ENCODE measurements around the gene LPIN2.
A peak's percentile ranks its signal among the peaks of the same experiment; 100 is the strongest.

Gene LPIN2

DNA sequence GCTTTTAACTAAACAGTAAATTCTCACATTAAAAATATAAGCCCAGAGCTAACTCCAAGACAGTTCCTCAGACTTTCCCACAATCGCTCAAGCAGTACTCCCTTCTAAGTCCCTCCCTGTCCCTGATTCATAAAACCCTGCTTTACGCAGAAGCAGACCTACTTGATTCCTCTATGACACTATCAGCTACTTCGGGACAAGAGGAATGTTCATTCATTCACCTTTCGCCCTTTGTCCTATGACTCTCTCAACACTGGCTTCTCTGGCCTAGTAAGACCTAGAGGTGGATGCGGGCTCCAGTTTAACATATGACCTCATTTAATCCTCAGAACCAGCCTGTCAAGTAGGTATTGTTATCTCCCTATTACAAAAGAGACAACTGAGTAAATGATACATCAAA lies 10.2 kb downstream of the LPIN2 start:
- H3K4me3 ChIP-seq (ENCODE audit: low read depth, low read length), result no peak overlapping the region
- TF ChIP-seq, protein P1, sequence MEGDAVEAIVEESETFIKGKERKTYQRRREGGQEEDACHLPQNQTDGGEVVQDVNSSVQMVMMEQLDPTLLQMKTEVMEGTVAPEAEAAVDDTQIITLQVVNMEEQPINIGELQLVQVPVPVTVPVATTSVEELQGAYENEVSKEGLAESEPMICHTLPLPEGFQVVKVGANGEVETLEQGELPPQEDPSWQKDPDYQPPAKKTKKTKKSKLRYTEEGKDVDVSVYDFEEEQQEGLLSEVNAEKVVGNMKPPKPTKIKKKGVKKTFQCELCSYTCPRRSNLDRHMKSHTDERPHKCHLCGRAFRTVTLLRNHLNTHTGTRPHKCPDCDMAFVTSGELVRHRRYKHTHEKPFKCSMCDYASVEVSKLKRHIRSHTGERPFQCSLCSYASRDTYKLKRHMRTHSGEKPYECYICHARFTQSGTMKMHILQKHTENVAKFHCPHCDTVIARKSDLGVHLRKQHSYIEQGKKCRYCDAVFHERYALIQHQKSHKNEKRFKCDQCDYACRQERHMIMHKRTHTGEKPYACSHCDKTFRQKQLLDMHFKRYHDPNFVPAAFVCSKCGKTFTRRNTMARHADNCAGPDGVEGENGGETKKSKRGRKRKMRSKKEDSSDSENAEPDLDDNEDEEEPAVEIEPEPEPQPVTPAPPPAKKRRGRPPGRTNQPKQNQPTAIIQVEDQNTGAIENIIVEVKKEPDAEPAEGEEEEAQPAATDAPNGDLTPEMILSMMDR (IDR thresholded peaks at IDR 0.05; ENCODE audit: low read depth, low read length, missing control alignments), result no peak
- no peak for DNase-seq (ENCODE audit: low read depth)

- H3K4me3 ChIP-seq (ENCODE audit: low read depth, low read length), result no peak overlapping the region
- no peak for DNase-seq (ENCODE audit: low read depth)
- TF ChIP-seq, protein P1 (IDR thresholded peaks at IDR 0.05; ENCODE audit: low read depth, low read length, missing control alignments), result no peak
These were observed 14.3 kb downstream of the LPIN2 start for GRCh38 chr18:2998644-2999043.

DNA sequence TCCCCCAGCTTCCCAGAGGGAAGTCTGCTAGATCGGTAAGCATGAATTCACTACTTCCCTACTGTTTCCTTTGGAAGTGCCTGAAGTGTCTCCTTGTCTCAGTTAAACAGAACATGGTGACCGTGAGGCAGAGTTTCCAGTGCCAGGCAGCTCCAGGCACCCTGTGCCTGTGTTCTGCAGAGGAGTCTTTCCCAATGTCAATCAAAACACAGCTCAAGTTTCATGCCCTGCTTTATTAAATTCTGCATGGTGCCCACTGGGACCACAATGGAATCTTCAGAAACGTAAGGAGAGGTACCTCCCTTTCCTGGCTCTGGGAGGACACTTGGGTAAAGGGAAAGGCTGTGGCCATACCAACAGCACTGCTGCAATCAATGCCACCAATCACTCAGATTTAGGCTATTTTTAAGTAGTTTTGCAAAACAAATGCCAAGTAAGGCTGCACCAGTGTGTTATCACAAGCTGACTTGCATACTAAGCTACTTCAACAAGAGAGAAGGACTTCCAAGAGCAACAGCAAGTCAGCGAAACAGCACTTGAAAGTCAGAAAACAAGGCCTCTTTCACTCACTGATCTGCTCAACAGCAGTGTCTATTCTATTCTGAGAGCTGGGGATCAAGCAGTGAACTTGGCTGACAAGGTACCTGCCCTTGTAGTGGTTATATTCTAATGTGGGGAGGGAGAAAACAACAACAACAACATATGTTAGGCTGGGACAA lies 14.9 kb downstream of the LPIN2 start:
- DNase-seq (ENCODE audit: low read depth), result no peak
- TF ChIP-seq, protein P1 (IDR thresholded peaks at IDR 0.05; ENCODE audit: low read depth, low read length, missing control alignments), result no peak
- no peak overlapping the region; the same call in 1 of the 2 replicates for H3K4me3 ChIP-seq (ENCODE audit: low read depth, low read length)

DNA sequence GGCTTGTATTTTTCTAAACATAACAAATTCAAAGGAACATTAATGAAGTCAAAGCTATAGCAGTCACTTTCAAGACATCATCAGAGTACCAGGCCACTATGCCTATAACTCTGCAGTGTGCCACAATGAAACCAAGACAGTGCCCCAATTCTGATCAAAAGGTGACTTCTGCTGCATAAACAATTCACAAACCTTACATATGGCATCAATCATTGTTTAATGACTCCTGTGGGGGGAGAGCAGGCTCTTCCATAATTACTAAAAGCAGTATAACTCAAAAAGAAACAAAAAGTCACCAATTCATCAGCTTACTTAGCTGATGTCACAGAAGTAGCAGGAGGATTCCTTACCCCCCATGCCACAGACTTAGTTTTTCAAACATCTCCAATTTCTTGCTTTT lies 15.5 kb downstream of the LPIN2 start:
- no peak for DNase-seq (ENCODE audit: low read depth)
- TF ChIP-seq, protein P1 (IDR thresholded peaks at IDR 0.05; ENCODE audit: low read depth, low read length, missing control alignments), result no peak
- no peak overlapping the region for H3K4me3 ChIP-seq (ENCODE audit: low read depth, low read length)

GRCh38 chr18:2994603-2995432 lies 18.1 kb downstream of the LPIN2 start:
- no peak for DNase-seq (ENCODE audit: low read depth)
- no peak overlapping the region for H3K4me3 ChIP-seq (ENCODE audit: low read depth, low read length)
- TF ChIP-seq, protein P1 (IDR thresholded peaks at IDR 0.05; ENCODE audit: low read depth, low read length, missing control alignments), result peak; percentile 70

GRCh38 chr18:2994020-2994589 lies 18.8 kb downstream of the LPIN2 start:
- no peak overlapping the region for H3K4me3 ChIP-seq (ENCODE audit: low read depth, low read length)
- TF ChIP-seq, protein P1 (IDR thresholded peaks at IDR 0.05; ENCODE audit: low read depth, low read length, missing control alignments), result no peak
- no peak for DNase-seq (ENCODE audit: low read depth)

Data from GM12864 (cell line).